ENCODE results near the gene ADPRHL1. TPM values are rescaled to one million over a fixed set of nuclear protein-coding genes. Genes with fewer than 3 reads are reported as not detected.

The ADPRHL1 gene
- total RNA-seq (2022; extraction: Qiagen RNA extraction) = 13.8 to 18.6 TPM (median 14.8 TPM) in 5 replicates

GRCh38 chr13:113452942-113453901 is at the start of gene ADPRHL1:
Gene ADPRHL1, minus strand, starts transcription at chr13:113453488. Its CDS starts 51 bp downstream, at chr13:113453437.

GRCh38 chr13:113490496-113491417 is 37.5 kb upstream of the ADPRHL1 start, which contains the start of gene DCUN1D2:
Gene DCUN1D2, minus strand, starts transcription at chr13:113490711. Its CDS starts 42 bp downstream, at chr13:113490669.

Other genes starting within 250 kb of the ADPRHL1 start
- 36.9 to 39.2 TPM (median 38.1 TPM) in 5 replicates for gene PCID2, start 244.8 kb downstream of the ADPRHL1 start, total RNA-seq (2022; extraction: Qiagen RNA extraction)
- 48.8 to 57.5 TPM (median 52.3 TPM) in 5 replicates for gene CUL4A, start 243.9 kb downstream of the ADPRHL1 start, total RNA-seq (2022; extraction: Qiagen RNA extraction)
- gene LAMP1, start 156.2 kb downstream of the ADPRHL1 start, total RNA-seq (2022; extraction: Qiagen RNA extraction) = 77.3 to 92.0 TPM (median 91.1 TPM) in 5 replicates
- gene GRTP1, start 89.4 kb downstream of the ADPRHL1 start, total RNA-seq (2022; extraction: Qiagen RNA extraction) = 1.5 to 2.5 TPM (median 1.8 TPM) in 5 replicates
- 8.6 to 10.5 TPM (median 10.1 TPM) in 5 replicates for gene DCUN1D2, start 37.2 kb upstream of the ADPRHL1 start, total RNA-seq (2022; extraction: Qiagen RNA extraction)
- 92.9 to 107 TPM (median 98.2 TPM) in 5 replicates for gene TFDP1, start 131.3 kb upstream of the ADPRHL1 start, total RNA-seq (2022; extraction: Qiagen RNA extraction)
- not detected in 5 replicates for gene ATP4B, start 204.7 kb upstream of the ADPRHL1 start, total RNA-seq (2022; extraction: Qiagen RNA extraction)
- gene GRK1, start 213.7 kb upstream of the ADPRHL1 start, total RNA-seq (2022; extraction: Qiagen RNA extraction) = 0.02 to 0.19 TPM (median 0.05 TPM) in 3 of 5 replicates, not detected in the others

All from A549 treated with AZD2906 at 1 μM for 4 hours (cell line).